HG02571 (cell line): ENCODE data around the gene MRAP.

Experiments
- ATAC-seq: cut with Tn5 transposase; IDR thresholded peaks from one replicate; pipeline ENCODE4 v1.9.1; 2021; ENCODE audit warnings: mild to moderate bottlenecking, moderate library complexity; ENCODE audit not compliant: unreplicated experiment

MRAP gene

DNA sequence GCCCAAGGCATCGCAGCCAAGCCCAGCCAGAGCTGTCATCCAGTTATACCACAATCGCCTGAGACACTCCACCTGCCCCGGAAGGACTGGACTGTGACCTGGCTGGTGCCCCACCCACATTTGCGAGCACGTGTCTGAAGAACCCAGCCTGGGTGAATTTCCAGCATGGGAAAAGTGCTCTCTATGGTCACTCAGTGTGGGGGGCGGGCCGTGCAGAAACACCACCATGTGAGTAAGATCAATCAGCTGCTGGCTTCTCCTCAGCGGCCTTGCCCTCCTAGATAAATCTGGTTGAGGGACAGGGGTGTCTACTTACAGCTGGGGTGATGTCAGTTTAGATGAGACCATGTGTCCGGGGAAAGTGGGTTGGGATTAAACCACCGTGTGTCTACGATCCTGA is 49.3 kb downstream of the MRAP start:
- ATAC-seq: no peak

- no peak for ATAC-seq
Observed at GRCh38 chr21:32348604-32349332, 50.1 kb downstream of the MRAP start.

DNA sequence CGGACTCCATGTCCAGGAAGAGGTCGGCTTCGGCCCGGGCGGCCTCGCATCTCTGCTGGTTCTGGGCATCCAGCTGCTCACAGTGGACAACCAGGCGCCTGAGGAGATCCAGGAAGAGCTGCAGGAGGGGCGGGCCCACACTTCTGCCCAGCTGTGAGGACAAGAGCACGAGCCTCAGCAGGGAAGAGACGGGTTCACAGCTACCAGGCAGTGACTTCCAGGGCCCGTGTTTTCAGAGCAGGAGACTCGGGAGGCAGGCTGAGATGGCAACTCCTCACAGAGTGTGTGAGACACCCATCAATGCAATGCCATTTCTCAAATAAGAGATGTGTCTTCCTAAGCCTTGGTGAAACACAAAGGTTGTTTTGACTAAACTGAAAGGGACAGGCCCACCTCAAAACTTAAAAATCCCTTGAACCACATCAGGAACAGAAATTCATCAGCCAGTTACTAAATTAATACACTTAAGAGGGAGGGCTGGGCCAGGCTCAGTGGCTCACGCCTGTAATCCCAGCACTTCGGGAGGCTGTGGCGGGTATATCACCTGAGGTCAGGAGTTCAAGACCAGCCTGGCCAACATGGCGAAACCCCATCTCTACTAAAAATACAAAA is 50.8 kb downstream of the MRAP start:
- ATAC-seq: no peak

GRCh38 chr21:32350211-32350980 is 51.7 kb downstream of the MRAP start:
- no peak for ATAC-seq

- ATAC-seq: no peak
Observed at GRCh38 chr21:32350981-32351380, 52.3 kb downstream of the MRAP start.

DNA sequence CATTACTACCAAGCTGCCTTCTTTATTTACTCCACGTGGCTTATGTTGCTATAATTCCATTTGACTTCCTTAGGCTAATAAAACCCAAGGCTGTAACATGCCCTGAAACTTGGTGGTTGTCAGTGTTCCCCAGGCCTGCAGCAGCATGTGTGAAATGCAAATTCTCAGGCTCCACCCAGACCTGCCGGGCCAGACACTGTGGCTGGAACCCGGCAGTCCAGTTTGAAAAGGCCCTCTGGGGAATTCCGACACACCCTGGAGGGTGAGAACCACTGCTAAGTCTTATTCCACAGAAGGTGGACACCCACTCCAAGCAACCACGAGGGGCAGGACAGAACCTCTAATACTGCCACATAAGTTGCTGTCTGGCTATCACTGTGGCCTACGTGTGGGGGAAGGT is 52.8 kb downstream of the MRAP start:
- no peak for ATAC-seq

DNA sequence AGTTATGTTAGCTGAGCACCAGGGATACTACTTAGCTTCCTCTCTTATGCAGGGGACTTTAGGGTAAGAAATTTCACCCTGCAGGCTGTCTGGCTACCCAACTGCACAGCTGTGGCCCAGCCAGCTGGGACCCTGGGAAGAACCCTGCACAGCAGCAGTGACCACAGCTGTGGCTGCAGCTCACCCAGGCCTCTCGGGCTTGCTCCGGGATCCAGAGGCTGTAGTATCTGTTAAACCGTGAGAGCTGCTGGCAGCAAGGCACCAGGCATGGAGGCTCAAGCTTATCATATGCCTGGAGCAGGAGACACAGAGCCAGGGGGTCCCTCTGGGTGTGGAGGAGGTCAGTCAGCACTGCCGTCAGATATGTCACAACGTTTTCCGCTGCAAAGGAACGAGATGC is 53.9 kb downstream of the MRAP start:
- ATAC-seq: no peak

DNA sequence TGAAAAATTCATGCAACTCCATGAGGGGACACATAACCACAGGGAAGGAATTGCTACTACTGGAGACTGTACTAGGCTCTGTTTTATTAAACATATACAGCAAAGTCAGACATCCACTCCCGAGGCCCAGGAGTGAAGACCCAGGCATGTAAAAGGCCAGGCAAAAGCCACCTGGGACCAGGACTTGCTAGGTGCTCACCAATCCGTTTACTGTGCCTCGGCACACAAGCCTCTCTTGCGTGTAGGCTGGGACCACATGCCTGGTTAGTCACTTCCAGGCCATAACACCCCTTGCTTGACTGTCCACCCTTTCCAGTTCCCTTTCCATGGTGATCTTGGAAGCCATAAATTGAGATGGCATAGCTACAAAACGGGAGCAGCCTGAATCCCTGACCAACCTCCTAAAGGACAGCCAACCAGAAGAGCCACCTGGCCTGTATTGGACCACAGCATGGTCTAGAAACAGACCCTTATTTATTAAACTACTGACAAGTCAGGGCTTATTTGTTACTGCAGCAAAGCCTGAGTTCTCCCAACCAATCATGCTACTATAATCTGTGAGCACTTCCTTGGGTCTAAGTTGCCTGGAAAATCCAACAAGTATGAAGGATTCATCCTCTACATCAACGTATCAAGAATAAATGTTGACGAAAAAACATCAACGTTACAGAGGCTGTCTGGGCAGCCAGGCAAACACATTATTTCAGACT is 54.5 kb downstream of the MRAP start:
- ATAC-seq: no peak

- ATAC-seq: no peak
Observed at GRCh38 chr21:32356874-32357395, 58.3 kb downstream of the MRAP start.

DNA sequence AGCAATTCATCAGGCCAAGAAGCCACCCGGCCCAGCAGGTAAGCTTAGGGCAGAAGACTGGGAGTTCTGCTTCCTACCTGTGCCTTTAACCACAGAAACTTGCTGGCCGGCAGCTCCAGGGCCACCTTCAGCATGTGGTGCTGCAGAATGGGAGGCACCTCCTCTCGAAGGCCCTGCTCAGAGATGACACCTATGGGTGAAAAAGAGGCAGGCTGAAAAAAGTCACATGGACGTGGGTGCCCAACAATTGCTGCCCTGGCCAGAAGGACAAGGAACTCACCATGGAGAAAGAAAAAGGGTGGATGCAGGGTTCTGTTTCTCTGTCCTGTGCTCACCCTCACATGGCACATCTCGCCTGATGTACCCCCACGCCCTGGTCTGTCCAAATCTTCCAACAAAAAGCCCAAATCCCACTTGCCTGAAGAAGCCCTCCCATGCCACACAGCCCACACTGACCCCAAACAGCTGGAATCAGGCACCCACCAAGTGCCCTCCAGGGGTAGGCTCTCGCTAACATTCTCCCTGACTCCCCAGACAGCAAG is 61.1 kb downstream of the MRAP start:
- no peak for ATAC-seq

GRCh38 chr21:32360401-32360975 is 61.8 kb downstream of the MRAP start:
- ATAC-seq: no peak
